Liver (tissue), 9 donors: ENCODE data around the gene LARGE1. TPM values are rescaled to one million over a fixed set of nuclear protein-coding genes. Genes with fewer than 3 reads are reported as not detected.

Source experiments
- DNase-seq: peaks from one replicate; pipeline ENCODE4 v3.0.0-alpha.2; 2017; ENCODE audit warnings: low spot score
- H3K27ac ChIP-seq, 2 donors: one replicate each; pipeline ENCODE4 v1.7.0; 2013; ENCODE audit warnings: inconsistent platforms in 2 of 2, low read length in 2 of 2, control low read depth in 1 of 2, low read depth in 1 of 2, mild to moderate bottlenecking in 1 of 2
- H3K27me3 ChIP-seq, 4 donors: one replicate each; pipeline versions ENCODE4 v1.6.1 to v1.7.0; 2013; ENCODE audit warnings: low read length in 3 of 4, inconsistent platforms in 1 of 4, mild to moderate bottlenecking in 1 of 4, moderate library complexity in 1 of 4; ENCODE audit not compliant: control insufficient read depth in 4 of 4, insufficient read depth in 4 of 4
- H3K36me3 ChIP-seq, 4 donors: one replicate each; pipeline versions ENCODE4 v1.6.1 to v1.7.0; 2013; ENCODE audit warnings: low read length in 3 of 4, mild to moderate bottlenecking in 3 of 4, low read depth in 1 of 4, moderate library complexity in 1 of 4; ENCODE audit not compliant: control insufficient read depth in 4 of 4, insufficient read depth in 3 of 4
- H3K4me1 ChIP-seq, 4 donors: one replicate each; pipeline versions ENCODE4 v1.6.1 to v1.7.0; 2013; ENCODE audit warnings: low read length in 3 of 4, mild to moderate bottlenecking in 3 of 4, moderate library complexity in 1 of 4; ENCODE audit not compliant: control insufficient read depth in 4 of 4, insufficient read depth in 4 of 4
- H3K4me3 ChIP-seq, 3 donors: one replicate each; pipeline versions ENCODE4 v1.6.1 to v1.7.0; 2013; ENCODE audit warnings: low read length in 3 of 3, control low read depth in 1 of 3, low read depth in 1 of 3, mild to moderate bottlenecking in 1 of 3
- H3K9ac ChIP-seq, 2 donors: one replicate each; pipeline ENCODE4 v1.7.0; 2013; ENCODE audit warnings: low read length in 2 of 2, mild to moderate bottlenecking in 2 of 2, moderate library complexity in 2 of 2, control low read depth in 1 of 2, low read depth in 1 of 2
- H3K9me3 ChIP-seq, 4 donors: one replicate each; pipeline versions ENCODE4 v1.6.1 to v1.7.0; 2013; ENCODE audit warnings: low read length in 3 of 4; ENCODE audit not compliant: control insufficient read depth in 4 of 4
- ATF3 ChIP-seq: IDR thresholded peaks from 2 replicates; pipeline ENCODE4 v1.6.1; 2016; ENCODE audit warnings: antibody characterized with exemption
- CTCF ChIP-seq: fragments of 150-350 bp; IDR thresholded peaks from 2 replicates; pipeline ENCODE4 v1.5.1; 2017; ENCODE audit warnings: improper control_type of control experiment, low read depth, low read length; ENCODE audit not compliant: missing input control
- EGR1 ChIP-seq, 2 donors: IDR thresholded peaks; 2 replicates each; pipeline ENCODE4 v1.6.1; 2016 to 2018; ENCODE audit warnings: antibody characterized with exemption in 2 of 2, low read depth in 2 of 2
- FOXA1 ChIP-seq: IDR thresholded peaks from 2 replicates; pipeline ENCODE4 v1.6.1; 2016; ENCODE audit warnings: antibody characterized with exemption
- FOXA2 ChIP-seq: IDR thresholded peaks from 2 replicates; pipeline ENCODE4 v1.6.1; 2016; ENCODE audit warnings: antibody characterized with exemption
- GABPA ChIP-seq, 2 donors: IDR thresholded peaks in 1 of 2; conservative IDR thresholded peaks in 1 of 2; 2 replicates each; pipeline ENCODE4 v1.6.1; 2016; ENCODE audit warnings: antibody characterized with exemption in 2 of 2, mild to moderate bottlenecking in 1 of 2, moderate library complexity in 1 of 2
- HNF4A ChIP-seq, 2 donors: conservative IDR thresholded peaks; 2 replicates each; pipeline ENCODE4 v1.6.1; 2016; ENCODE audit warnings: antibody characterized with exemption in 2 of 2, mild to moderate bottlenecking in 2 of 2
- JUND ChIP-seq, 2 donors: IDR thresholded peaks; 2 replicates each; pipeline ENCODE4 v1.6.1; 2016; ENCODE audit warnings: antibody characterized with exemption in 2 of 2
- MAX ChIP-seq: IDR thresholded peaks from 2 replicates; pipeline ENCODE4 v1.6.1; 2016; ENCODE audit warnings: antibody characterized with exemption
- NR2F2 ChIP-seq: IDR thresholded peaks from 2 replicates; pipeline ENCODE4 v1.6.1; 2016; ENCODE audit warnings: antibody characterized with exemption
- RAD21 ChIP-seq, 2 donors: IDR thresholded peaks; 2 replicates each; pipeline ENCODE4 v1.6.1; 2016; ENCODE audit warnings: antibody characterized with exemption in 2 of 2, mild to moderate bottlenecking in 2 of 2
- REST ChIP-seq: IDR thresholded peaks from 2 replicates; pipeline ENCODE4 v1.6.1; 2016; ENCODE audit warnings: antibody characterized with exemption, mild to moderate bottlenecking
- RXRA ChIP-seq, 2 donors: IDR thresholded peaks; 2 replicates each; pipeline ENCODE4 v1.6.1; 2017 to 2018; ENCODE audit warnings: antibody characterized with exemption in 2 of 2, mild to moderate bottlenecking in 1 of 2
- SP1 ChIP-seq: IDR thresholded peaks from 2 replicates; pipeline ENCODE4 v1.6.1; 2018; ENCODE audit warnings: antibody characterized with exemption, mild to moderate bottlenecking
- TAF1 ChIP-seq: conservative IDR thresholded peaks from 2 replicates; pipeline ENCODE4 v1.6.1; 2016; ENCODE audit warnings: antibody characterized with exemption, mild to moderate bottlenecking
- YY1 ChIP-seq: IDR thresholded peaks from 2 replicates; pipeline ENCODE4 v1.6.1; 2016; ENCODE audit warnings: antibody characterized with exemption, mild to moderate bottlenecking
- ZBTB33 ChIP-seq: IDR thresholded peaks from 2 replicates; pipeline ENCODE4 v1.6.1; 2016; ENCODE audit warnings: antibody characterized with exemption
- WGBS: extraction: QIAGEN DNeasy Blood & Tissue Kit; methylation state at CpG from one replicate; pipeline ENCODE4 v1.1.7; 2013; 5-methylcytosine and 5-hydroxymethylcytosine counted together
- polyA plus RNA-seq, 2 donors: library from polyadenylated mRNA; stranded (reverse) in 1 of 2; unstranded in 1 of 2; fragments of 200-250 nt in 1 of 2; fragments of >200 nt in 1 of 2; fragmentation: Nextera tagmentation in 1 of 2; extraction: Ambion mirVana in 1 of 2; gene quantifications; one replicate each; pipeline versions ENCODE4 v1.2.1 to v1.2.3, GENCODE V29; 2013 to 2015
- total RNA-seq, 2 donors: library from RNA; depleted of rRNA; stranded (reverse); fragments of >200 nt; gene quantifications; one replicate each; pipeline ENCODE4 v1.2.3, GENCODE V29; 2014
- donor health status: healthy.
- donor health status: healthy.
- donor health status: healthy.
- donor health status: healthy.
- donor health status: healthy.

Gene LARGE1
- total and polyA plus RNA-seq, 4 donors: 2.3 to 14.1 (median 5.7) TPM

GRCh38 chr22:33789690-33790253, 130.5 kb downstream of the LARGE1 start:
- DNase-seq: no peak
- Histone ChIP-seq H3K9me3 (peaks cover 0 to 6% (median 2%) of the 10 kb centered on the region in 4 donors), H3K9ac (no peak overlapping the region), H3K27ac (no peak overlapping the region), H3K27me3 (no peaks in the 10 kb centered on the region), H3K4me1 (peaks cover 0 to 3% (median 0%) of the 10 kb centered on the region in 4 donors), H3K4me3 (no peak overlapping the region), H3K36me3 (no peaks in the 10 kb centered on the region)
- no peak for TF ChIP-seq RXRA (IDR thresholded peaks at IDR 0.05)
- TF ChIP-seq HNF4A (conservative IDR thresholded peaks at IDR 0.05): peak; percentile 59 to 68
- no peak for TF ChIP-seq JUND (IDR thresholded peaks at IDR 0.05)
- 77% methylated on average over 4 of the region's 4 CpGs for WGBS

GRCh38 chr22:33788927-33789326, 131.3 kb downstream of the LARGE1 start:
- TF ChIP-seq GABPA (IDR thresholded peaks at IDR 0.05 in 1 of 2, conservative IDR thresholded peaks at IDR 0.05 in 1 of 2): no peak
- no peak for TF ChIP-seq FOXA1
- WGBS: 96% methylated on average over 3 of the region's 3 CpGs

GRCh38 chr22:33787645-33788456, 132.4 kb downstream of the LARGE1 start:
- Histone ChIP-seq H3K27me3 (no peaks in the 10 kb centered on the region), H3K4me3 (no peak overlapping the region), H3K9ac (no peak overlapping the region), H3K4me1 (peaks cover 0 to 3% (median 0%) of the 10 kb centered on the region in 4 donors), H3K27ac (no peak overlapping the region), H3K9me3 (peaks cover 0 to 6% (median 2%) of the 10 kb centered on the region in 4 donors), H3K36me3 (peaks cover 0 to 1% (median 0%) of the 10 kb centered on the region in 4 donors)
- DNase-seq: no peak
- TF ChIP-seq ATF3: no peak
- TF ChIP-seq GABPA (IDR thresholded peaks at IDR 0.05 in 1 of 2, conservative IDR thresholded peaks at IDR 0.05 in 1 of 2): no peak
- no peak for TF ChIP-seq YY1
- TF ChIP-seq ZBTB33: no peak
- no peak for TF ChIP-seq EGR1 (IDR thresholded peaks at IDR 0.05; ENCODE audit: low read depth in 2 of 2)
- TF ChIP-seq CTCF: no peak
- TF ChIP-seq REST: no peak
- TF ChIP-seq FOXA2: no peak
- no peak for TF ChIP-seq JUND (IDR thresholded peaks at IDR 0.05)
- no peak for TF ChIP-seq TAF1
- no peak for TF ChIP-seq RAD21 (IDR thresholded peaks at IDR 0.05)
- TF ChIP-seq SP1: no peak
- TF ChIP-seq MAX: no peak
- no peak for TF ChIP-seq NR2F2
- 73% methylated on average over 4 of the region's 4 CpGs for WGBS

More at GRCh38 chr22:33788927-33789326, 131.3 kb downstream of the LARGE1 start:
- Histone ChIP-seq H3K4me1 (peaks cover 0 to 3% (median 0%) of the 10 kb centered on the region in 4 donors), H3K27ac (no peak overlapping the region), H3K4me3 (no peak overlapping the region), H3K9me3 (peaks cover 0 to 6% (median 2%) of the 10 kb centered on the region in 4 donors), H3K27me3 (no peaks in the 10 kb centered on the region), H3K9ac (no peak overlapping the region), H3K36me3 (no peaks in the 10 kb centered on the region)
- DNase-seq: no peak
